ENCODE data around the gene SUGP2. TPM values are rescaled to one million over a fixed set of nuclear protein-coding genes. Genes with fewer than 3 reads are reported as not detected.
"Not testable (repeated sequence)": the region's sequence is repeated elsewhere in the genome, so short reads cannot be mapped to it uniquely, and the experiment has no call there.

The SUGP2 gene
- total RNA-seq, 4 donors from 2014 or later, result 18.6 to 57.4 (median 35.2) TPM

- Histone ChIP-seq H3K9me3 (no peaks in the 10 kb centered on the region), H3K36me3 (no peaks in the 10 kb centered on the region), H3K27ac (no peak overlapping the region), H3K27me3 (peaks cover 7% of the 10 kb centered on the region), H3K4me1 (no peaks in the 10 kb centered on the region), H3K4me3 (no peak overlapping the region)
- no peak for ATAC-seq
- 72 to 76% methylated on average over 3 of the region's 3 CpGs for WGBS, 2 donors (ENCODE audit: low coverage in 1 of 2)
- no peak for TF ChIP-seq CTCF (IDR thresholded peaks at IDR 0.05)
- TF ChIP-seq POLR2AphosphoS5 (IDR thresholded peaks at IDR 0.05), result no peak
- TF ChIP-seq POLR2A (IDR thresholded peaks at IDR 0.05), result no peak
These were observed 79.2 kb downstream of the SUGP2 start for GRCh38 chr19:18954094-18954493.

- H3K27ac ChIP-seq, ATAC-seq, H3K4me3 ChIP-seq, H3K9me3 ChIP-seq, H3K27me3 ChIP-seq, H3K4me1 ChIP-seq, H3K36me3 ChIP-seq: not testable (repeated sequence)
- 42% methylated on average over 4 to 14 of the region's 17 CpGs for WGBS, 2 donors (ENCODE audit: low coverage in 1 of 2)
These were observed 80.8 kb downstream of the SUGP2 start for GRCh38 chr19:18952364-18953003.

GRCh38 chr19:18951721-18952281 lies 81.5 kb downstream of the SUGP2 start:
- Histone ChIP-seq H3K4me1 (no peaks in the 10 kb centered on the region), H3K4me3 (no peak overlapping the region), H3K27ac (no peak overlapping the region), H3K9me3 (no peaks in the 10 kb centered on the region), H3K27me3 (peaks cover 5% of the 10 kb centered on the region), H3K36me3 (no peaks in the 10 kb centered on the region)
- WGBS, 2 donors (ENCODE audit: low coverage in 1 of 2), result 83 to 100% methylated on average over 2 to 5 of the region's 7 CpGs
- no peak for TF ChIP-seq POLR2AphosphoS5 (IDR thresholded peaks at IDR 0.05)
- no peak for TF ChIP-seq CTCF (IDR thresholded peaks at IDR 0.05)
- TF ChIP-seq EP300 (IDR thresholded peaks at IDR 0.05), result no peak
- TF ChIP-seq POLR2A (IDR thresholded peaks at IDR 0.05), result no peak
- ATAC-seq, result no peak

GRCh38 chr19:18949858-18950257 lies 83.5 kb downstream of the SUGP2 start:
- no peak for ATAC-seq
- H3K9me3 ChIP-seq, result no peaks in the 10 kb centered on the region
- no peak for TF ChIP-seq CTCF (IDR thresholded peaks at IDR 0.05)
- TF ChIP-seq POLR2A (IDR thresholded peaks at IDR 0.05), result no peak
- TF ChIP-seq POLR2AphosphoS5 (IDR thresholded peaks at IDR 0.05), result no peak
- TF ChIP-seq EP300 (IDR thresholded peaks at IDR 0.05), result no peak
- H3K36me3 ChIP-seq, result no peaks in the 10 kb centered on the region
- no peak overlapping the region for H3K27ac ChIP-seq
- no peaks in the 10 kb centered on the region for H3K4me1 ChIP-seq
- 92% methylated on average over 2 of the region's 3 CpGs; no CpG with 5 or more reads in 1 of the 2 donors for whole genome bisulfite sequencing, 2 donors (ENCODE audit: low coverage in 1 of 2)
- H3K27me3 ChIP-seq, result no peaks in the 10 kb centered on the region
- H3K4me3 ChIP-seq, result no peak overlapping the region

GRCh38 chr19:18948976-18949356 lies 84.4 kb downstream of the SUGP2 start:
- no peak overlapping the region for H3K27ac ChIP-seq
- no peak for ATAC-seq
- TF ChIP-seq POLR2A (IDR thresholded peaks at IDR 0.05) (no peak), CTCF (IDR thresholded peaks at IDR 0.05) (no peak), POLR2AphosphoS5 (IDR thresholded peaks at IDR 0.05) (no peak), EP300 (IDR thresholded peaks at IDR 0.05) (no peak)
- H3K36me3 ChIP-seq, result no peaks in the 10 kb centered on the region
- no peaks in the 10 kb centered on the region for H3K4me1 ChIP-seq
- no peaks in the 10 kb centered on the region for H3K9me3 ChIP-seq
- H3K4me3 ChIP-seq, result no peak overlapping the region
- 60% methylated on average over 2 of the region's 5 CpGs; no CpG with 5 or more reads in 1 of the 2 donors for WGBS, 2 donors (ENCODE audit: low coverage in 1 of 2)
- no peaks in the 10 kb centered on the region for H3K27me3 ChIP-seq
